ENCODE results near the gene GTF2H4.

DNA sequence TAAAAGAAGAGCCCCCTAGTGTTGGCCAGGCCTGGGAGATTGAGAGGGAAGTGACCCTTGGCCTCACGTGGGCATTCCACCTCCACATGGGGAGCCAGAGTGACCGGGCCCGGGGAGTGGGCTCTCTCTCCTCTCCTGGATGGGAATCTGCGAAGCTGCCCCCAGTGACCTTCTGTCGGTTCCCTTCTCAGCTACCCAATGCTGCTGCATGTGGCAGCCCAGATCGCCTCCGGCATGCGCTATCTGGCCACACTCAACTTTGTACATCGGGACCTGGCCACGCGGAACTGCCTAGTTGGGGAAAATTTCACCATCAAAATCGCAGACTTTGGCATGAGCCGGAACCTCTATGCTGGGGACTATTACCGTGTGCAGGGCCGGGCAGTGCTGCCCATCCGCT, 10.1 kb upstream of the GTF2H4 start:
- TF ChIP-seq, protein P1, sequence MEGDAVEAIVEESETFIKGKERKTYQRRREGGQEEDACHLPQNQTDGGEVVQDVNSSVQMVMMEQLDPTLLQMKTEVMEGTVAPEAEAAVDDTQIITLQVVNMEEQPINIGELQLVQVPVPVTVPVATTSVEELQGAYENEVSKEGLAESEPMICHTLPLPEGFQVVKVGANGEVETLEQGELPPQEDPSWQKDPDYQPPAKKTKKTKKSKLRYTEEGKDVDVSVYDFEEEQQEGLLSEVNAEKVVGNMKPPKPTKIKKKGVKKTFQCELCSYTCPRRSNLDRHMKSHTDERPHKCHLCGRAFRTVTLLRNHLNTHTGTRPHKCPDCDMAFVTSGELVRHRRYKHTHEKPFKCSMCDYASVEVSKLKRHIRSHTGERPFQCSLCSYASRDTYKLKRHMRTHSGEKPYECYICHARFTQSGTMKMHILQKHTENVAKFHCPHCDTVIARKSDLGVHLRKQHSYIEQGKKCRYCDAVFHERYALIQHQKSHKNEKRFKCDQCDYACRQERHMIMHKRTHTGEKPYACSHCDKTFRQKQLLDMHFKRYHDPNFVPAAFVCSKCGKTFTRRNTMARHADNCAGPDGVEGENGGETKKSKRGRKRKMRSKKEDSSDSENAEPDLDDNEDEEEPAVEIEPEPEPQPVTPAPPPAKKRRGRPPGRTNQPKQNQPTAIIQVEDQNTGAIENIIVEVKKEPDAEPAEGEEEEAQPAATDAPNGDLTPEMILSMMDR (IDR thresholded peaks at IDR 0.05) = no peak
- TF ChIP-seq ZFX (IDR thresholded peaks at IDR 0.05; ENCODE audit: borderline replicate concordance) = no peak

Data from 22Rv1 (cell line).